Forelimb muscle (tissue), 1 donor: ENCODE results near the gene SDF4. TPM values are rescaled to one million over a fixed set of nuclear protein-coding genes. Genes with fewer than 3 reads are reported as not detected.
"Not testable (repeated sequence)": the region's sequence is repeated elsewhere in the genome, so short reads cannot be mapped to it uniquely, and the experiment has no call there.

Experiments used
- DNase-seq: peaks from one replicate; pipeline ENCODE4 v3.0.0-alpha.2; 2013; ENCODE audit warnings: low read depth
- polyA plus RNA-seq: library from polyadenylated mRNA; unstranded; fragments of 120-200 nt; gene quantifications from one replicate; pipeline ENCODE4 v1.2.1, GENCODE V29; 2013; ENCODE audit not compliant: insufficient read length

The SDF4 gene
- polyA plus RNA-seq, 1 donor = 88.6 TPM

- no peak for DNase-seq
These were observed 28.3 kb upstream of the SDF4 start for GRCh38 chr1:1259951-1260600.

GRCh38 chr1:1259540-1259939, 27.7 kb upstream of the SDF4 start:
- no peak for DNase-seq

- no peak for DNase-seq
These were observed 27.3 kb upstream of the SDF4 start for GRCh38 chr1:1259119-1259488.

- DNase-seq = no peak
These were observed 25.4 kb upstream of the SDF4 start for GRCh38 chr1:1256956-1257871.

GRCh38 chr1:1255611-1256010, 23.8 kb upstream of the SDF4 start:
- no peak for DNase-seq

GRCh38 chr1:1255078-1255477, 23.3 kb upstream of the SDF4 start:
- DNase-seq = no peak

- no peak for DNase-seq
These were observed 22.8 kb upstream of the SDF4 start for GRCh38 chr1:1254667-1254998.

- no peak for DNase-seq
These were observed 22.3 kb upstream of the SDF4 start for GRCh38 chr1:1253972-1254666.

- no peak for DNase-seq
These were observed 21.5 kb upstream of the SDF4 start for GRCh38 chr1:1253314-1253713.

- no peak for DNase-seq
These were observed 19.0 kb upstream of the SDF4 start for GRCh38 chr1:1250786-1251284.

- DNase-seq = not testable (repeated sequence)
These were observed 16.5 kb upstream of the SDF4 start for GRCh38 chr1:1248009-1248913.

GRCh38 chr1:1247341-1247913, 15.6 kb upstream of the SDF4 start:
- DNase-seq = no peak

- DNase-seq = no peak
These were observed 15.0 kb upstream of the SDF4 start, which contains the start of gene C1QTNF12 for GRCh38 chr1:1246577-1247340. TSS of gene C1QTNF12 (minus strand) at chr1:1246722. CDS start at chr1:1246690, 32 bp downstream.

GRCh38 chr1:1245817-1246576, 14.2 kb upstream of the SDF4 start:
- no peak for DNase-seq

- DNase-seq = no peak
These were observed 13.5 kb upstream of the SDF4 start for GRCh38 chr1:1245178-1245816.

- no peak for DNase-seq
These were observed 12.5 kb upstream of the SDF4 start for GRCh38 chr1:1244192-1244811.

GRCh38 chr1:1243807-1244191, 12.0 kb upstream of the SDF4 start:
- no peak for DNase-seq

GRCh38 chr1:1243266-1243660, 11.5 kb upstream of the SDF4 start:
- DNase-seq = no peak
